Measurements from ENCODE around the gene AKAIN1. TPM values are rescaled to one million over a fixed set of nuclear protein-coding genes. Genes with fewer than 3 reads are reported as not detected.

Gene AKAIN1
- total RNA-seq, 2 experiments from 2014 or later: not detected

- Mint-ChIP-seq H3K4me3 (no peak overlapping the region), H3K27ac (no peak overlapping the region), H3K27me3 (no peaks in the 10 kb centered on the region), H3K36me3 (no peaks in the 10 kb centered on the region), H3K9me3 (peaks cover 10% of the 10 kb centered on the region), H3K4me1 (peaks cover 6% of the 10 kb centered on the region)
- no peak for DNase-seq
These were observed 21.7 kb downstream of the AKAIN1 start for GRCh38 chr18:5175378-5175777.

- H3K27me3 Mint-ChIP-seq: no peaks in the 10 kb centered on the region
- no peak overlapping the region for H3K4me3 Mint-ChIP-seq
- H3K9me3 Mint-ChIP-seq: peaks cover 13% of the 10 kb centered on the region
- no peak overlapping the region for H3K27ac Mint-ChIP-seq
- H3K36me3 Mint-ChIP-seq: peaks cover 2% of the 10 kb centered on the region
- DNase-seq: no peak
- peaks cover 10% of the 10 kb centered on the region for H3K4me1 Mint-ChIP-seq
These were observed 23.4 kb downstream of the AKAIN1 start for GRCh38 chr18:5173646-5174045.

GRCh38 chr18:5173236-5173635, 23.8 kb downstream of the AKAIN1 start:
- Mint-ChIP-seq H3K36me3 (peaks cover 4% of the 10 kb centered on the region), H3K27me3 (no peaks in the 10 kb centered on the region), H3K27ac (no peak overlapping the region), H3K4me1 (peaks cover 10% of the 10 kb centered on the region), H3K9me3 (peaks cover 13% of the 10 kb centered on the region), H3K4me3 (no peak overlapping the region)
- DNase-seq: no peak

- DNase-seq: no peak
- no peaks in the 10 kb centered on the region for H3K27me3 Mint-ChIP-seq
- H3K4me3 Mint-ChIP-seq: peak overlapping the region; percentile 18
These were observed 29.2 kb downstream of the AKAIN1 start for GRCh38 chr18:5167831-5168230.

GRCh38 chr18:5166606-5167280, 30.3 kb downstream of the AKAIN1 start:
- H3K4me3 Mint-ChIP-seq: no peak overlapping the region
- H3K27ac Mint-ChIP-seq: peak overlapping the region; percentile 19
- peaks cover 16% of the 10 kb centered on the region for H3K9me3 Mint-ChIP-seq
- H3K36me3 Mint-ChIP-seq: peaks cover 7% of the 10 kb centered on the region
- peaks cover 28% of the 10 kb centered on the region for H3K4me1 Mint-ChIP-seq
- H3K27me3 Mint-ChIP-seq: no peaks in the 10 kb centered on the region
- no peak for DNase-seq

More at GRCh38 chr18:5167831-5168230, 29.2 kb downstream of the AKAIN1 start:
- Mint-ChIP-seq H3K36me3 (peaks cover 7% of the 10 kb centered on the region), H3K4me1 (peaks cover 26% of the 10 kb centered on the region), H3K9me3 (peaks cover 19% of the 10 kb centered on the region), H3K27ac (peak overlapping the region; percentile 79)

GRCh38 chr18:5164903-5165302, 32.2 kb downstream of the AKAIN1 start:
- peaks cover 31% of the 10 kb centered on the region for H3K4me1 Mint-ChIP-seq
- peaks cover 7% of the 10 kb centered on the region for H3K36me3 Mint-ChIP-seq
- no peaks in the 10 kb centered on the region for H3K27me3 Mint-ChIP-seq
- H3K4me3 Mint-ChIP-seq: no peak overlapping the region
- DNase-seq: no peak
- H3K9me3 Mint-ChIP-seq: peaks cover 9% of the 10 kb centered on the region
- no peak overlapping the region for H3K27ac Mint-ChIP-seq

- no peak overlapping the region for H3K4me3 Mint-ChIP-seq
- no peak for DNase-seq
- peaks cover 30% of the 10 kb centered on the region for H3K4me1 Mint-ChIP-seq
- peaks cover 2% of the 10 kb centered on the region for H3K36me3 Mint-ChIP-seq
- no peak overlapping the region for H3K27ac Mint-ChIP-seq
- H3K27me3 Mint-ChIP-seq: no peaks in the 10 kb centered on the region
- peaks cover 5% of the 10 kb centered on the region for H3K9me3 Mint-ChIP-seq
These were observed 34.9 kb downstream of the AKAIN1 start for GRCh38 chr18:5162111-5162510.

- Mint-ChIP-seq H3K27me3 (no peaks in the 10 kb centered on the region), H3K27ac (peak overlapping the region; percentile 91), H3K36me3 (no peaks in the 10 kb centered on the region), H3K9me3 (peaks cover 4% of the 10 kb centered on the region), H3K4me3 (peak overlapping the region; percentile 64), H3K4me1 (peaks cover 23% of the 10 kb centered on the region)
- DNase-seq: no peak
These were observed 38.0 kb downstream of the AKAIN1 start for GRCh38 chr18:5159080-5159479.

GRCh38 chr18:5158587-5158986, 38.5 kb downstream of the AKAIN1 start:
- Mint-ChIP-seq H3K4me3 (no peak overlapping the region), H3K9me3 (peaks cover 4% of the 10 kb centered on the region), H3K27ac (peak overlapping the region; percentile 91)

GRCh38 chr18:5158172-5158571, 38.9 kb downstream of the AKAIN1 start:
- H3K4me3 Mint-ChIP-seq: no peak overlapping the region
- no peak for DNase-seq
- H3K4me1 Mint-ChIP-seq: peaks cover 23% of the 10 kb centered on the region
- peak overlapping the region; percentile 91 for H3K27ac Mint-ChIP-seq
- H3K36me3 Mint-ChIP-seq: no peaks in the 10 kb centered on the region
- no peaks in the 10 kb centered on the region for H3K27me3 Mint-ChIP-seq
- peaks cover 4% of the 10 kb centered on the region for H3K9me3 Mint-ChIP-seq

More at GRCh38 chr18:5158587-5158986, 38.5 kb downstream of the AKAIN1 start:
- no peaks in the 10 kb centered on the region for H3K27me3 Mint-ChIP-seq
- no peak for DNase-seq
- H3K36me3 Mint-ChIP-seq: no peaks in the 10 kb centered on the region
- H3K4me1 Mint-ChIP-seq: peaks cover 23% of the 10 kb centered on the region

GRCh38 chr18:5155907-5156287, 41.2 kb downstream of the AKAIN1 start:
- peaks cover 19% of the 10 kb centered on the region for H3K4me1 Mint-ChIP-seq
- no peak overlapping the region for H3K4me3 Mint-ChIP-seq
- H3K36me3 Mint-ChIP-seq: no peaks in the 10 kb centered on the region
- peaks cover 4% of the 10 kb centered on the region for H3K9me3 Mint-ChIP-seq
- H3K27me3 Mint-ChIP-seq: no peaks in the 10 kb centered on the region
- no peak for DNase-seq
- no peak overlapping the region for H3K27ac Mint-ChIP-seq

- H3K27ac Mint-ChIP-seq: no peak overlapping the region
- peaks cover 4% of the 10 kb centered on the region for H3K9me3 Mint-ChIP-seq
- H3K36me3 Mint-ChIP-seq: no peaks in the 10 kb centered on the region
- H3K27me3 Mint-ChIP-seq: no peaks in the 10 kb centered on the region
- no peak for DNase-seq
- peaks cover 19% of the 10 kb centered on the region for H3K4me1 Mint-ChIP-seq
- no peak overlapping the region for H3K4me3 Mint-ChIP-seq
These were observed 41.7 kb downstream of the AKAIN1 start for GRCh38 chr18:5155218-5155906.

- Mint-ChIP-seq H3K27ac (no peak overlapping the region), H3K36me3 (no peaks in the 10 kb centered on the region), H3K4me1 (no peaks in the 10 kb centered on the region), H3K4me3 (no peak overlapping the region), H3K9me3 (no peaks in the 10 kb centered on the region), H3K27me3 (no peaks in the 10 kb centered on the region)
- no peak for DNase-seq
These were observed 44.6 kb downstream of the AKAIN1 start for GRCh38 chr18:5152343-5153020.

- Mint-ChIP-seq H3K27ac (no peak overlapping the region), H3K36me3 (no peaks in the 10 kb centered on the region), H3K4me1 (peaks cover 2% of the 10 kb centered on the region), H3K4me3 (no peak overlapping the region), H3K9me3 (no peaks in the 10 kb centered on the region), H3K27me3 (no peaks in the 10 kb centered on the region)
- no peak for DNase-seq
These were observed 46.2 kb downstream of the AKAIN1 start for GRCh38 chr18:5150894-5151293.

- Mint-ChIP-seq H3K36me3 (no peaks in the 10 kb centered on the region), H3K9me3 (no peaks in the 10 kb centered on the region), H3K27ac (no peak overlapping the region), H3K4me1 (peaks cover 9% of the 10 kb centered on the region), H3K27me3 (no peaks in the 10 kb centered on the region), H3K4me3 (no peak overlapping the region)
- no peak for DNase-seq
These were observed 51.0 kb downstream of the AKAIN1 start for GRCh38 chr18:5146093-5146492.
